Hepatocyte (in vitro differentiated cells): ENCODE results near the gene TTC33.

Experiments
- CTCF ChIP-seq: fragments of 200-600 bp; sonication (generic); IDR thresholded peaks from 2 replicates; pipeline ENCODE4 v1.5.1; 2016; ENCODE audit warnings: antibody characterized with exemption, mild to moderate bottlenecking; ENCODE audit not compliant: poor library complexity
- EZH2 ChIP-seq: fragments of 200-600 bp; sonication (generic); IDR thresholded peaks from 2 replicates; pipeline ENCODE4 v1.6.1; 2016; ENCODE audit warnings: antibody characterized with exemption, mild to moderate bottlenecking, borderline replicate concordance

- TF ChIP-seq CTCF, result no peak
- TF ChIP-seq EZH2, result no peak
These were observed 1.6 kb upstream of the TTC33 start for GRCh38 chr5:40757400-40757799.
